SK-N-MC (cell line): ENCODE results near the gene AGAP1.

Source experiments
- EZH2 ChIP-seq: fragments of 200-600 bp; sonication (generic); IDR thresholded peaks from one replicate; pipeline ENCODE4 v1.6.1; 2017; ENCODE audit warnings: antibody characterized with exemption
- POLR2AphosphoS5 ChIP-seq: IDR thresholded peaks from 2 replicates; pipeline ENCODE4 v1.6.1; 2012; ENCODE audit warnings: mild to moderate bottlenecking, low read depth, low read length, borderline replicate concordance

GRCh38 chr2:235848055-235848454 is 354.2 kb downstream of the AGAP1 start:
- TF ChIP-seq POLR2AphosphoS5 (no peak), EZH2 (no peak)
